Astrocyte (in vitro differentiated cells and primary cell): ENCODE data around the gene COL5A2.

Experiments
- CTCF ChIP-seq: IDR thresholded peaks from 2 replicates; pipeline ENCODE4 v1.5.1; 2011; ENCODE audit warnings: low read depth, mild to moderate bottlenecking, inconsistent platforms, low read length, moderate library complexity; ENCODE audit not compliant: insufficient read depth
- EZH2 ChIP-seq: IDR thresholded peaks from 2 replicates; pipeline ENCODE4 v1.6.1; 2012; ENCODE audit warnings: mild to moderate bottlenecking, low read length, inconsistent platforms; ENCODE audit not compliant: insufficient read depth

DNA sequence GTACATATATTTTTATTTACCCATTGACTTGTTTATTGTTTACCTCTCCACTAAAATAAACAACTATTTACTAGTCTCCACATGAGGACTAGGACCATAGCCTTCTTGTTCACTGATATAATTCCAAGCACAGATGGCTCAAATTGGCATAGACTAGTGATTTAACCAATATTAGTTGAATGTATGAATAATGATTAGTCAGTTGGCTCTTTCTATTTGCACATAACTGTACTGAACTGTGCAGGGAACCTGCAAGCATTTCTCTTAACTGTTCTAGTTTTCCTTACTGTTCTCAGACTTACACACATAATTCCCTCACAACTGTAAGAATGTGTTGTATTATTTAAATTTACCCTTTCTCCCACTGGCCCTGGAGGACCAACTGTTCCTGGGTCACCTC lies 113.5 kb downstream of the COL5A2 start:
- no peak for TF ChIP-seq CTCF
- TF ChIP-seq EZH2: no peak
